ENCODE results near the gene TBCE. TPM values are rescaled to one million over a fixed set of nuclear protein-coding genes. Genes with fewer than 3 reads are reported as not detected.

Gene TBCE
- total RNA-seq, 1 experiment from 2014 or later: 41.0 TPM

GRCh38 chr1:235409042-235409820 is 42.0 kb downstream of the TBCE start:
- Histone ChIP-seq H3K9me3 (ENCODE audit: low read length) (no peaks in the 10 kb centered on the region), H3K27me3 (ENCODE audit: low read length) (no peaks in the 10 kb centered on the region), H3K4me2 (ENCODE audit: low read length) (no peak overlapping the region), H3K9me2 (replicated peaks; ENCODE audit: low read length) (no peaks in the 10 kb centered on the region), H3K36me3 (ENCODE audit: low read depth, low read length) (no peaks in the 10 kb centered on the region), H3K4me1 (ENCODE audit: insufficient read depth, low read length) (no peaks in the 10 kb centered on the region), H2AFZ (ENCODE audit: low read length) (no peak overlapping the region), H3K79me2 (ENCODE audit: low read length) (no peaks in the 10 kb centered on the region), H4K20me1 (ENCODE audit: low read length) (no peaks in the 10 kb centered on the region), H3F3A (ENCODE audit: low read length, unreplicated experiment) (no peaks in the 10 kb centered on the region), H3K4me3 (ENCODE audit: low read length) (no peak overlapping the region), H3K9ac (ENCODE audit: low read length) (no peak overlapping the region), H3K27ac (ENCODE audit: low read length) (no peak overlapping the region)
- TF ChIP-seq, protein P1, sequence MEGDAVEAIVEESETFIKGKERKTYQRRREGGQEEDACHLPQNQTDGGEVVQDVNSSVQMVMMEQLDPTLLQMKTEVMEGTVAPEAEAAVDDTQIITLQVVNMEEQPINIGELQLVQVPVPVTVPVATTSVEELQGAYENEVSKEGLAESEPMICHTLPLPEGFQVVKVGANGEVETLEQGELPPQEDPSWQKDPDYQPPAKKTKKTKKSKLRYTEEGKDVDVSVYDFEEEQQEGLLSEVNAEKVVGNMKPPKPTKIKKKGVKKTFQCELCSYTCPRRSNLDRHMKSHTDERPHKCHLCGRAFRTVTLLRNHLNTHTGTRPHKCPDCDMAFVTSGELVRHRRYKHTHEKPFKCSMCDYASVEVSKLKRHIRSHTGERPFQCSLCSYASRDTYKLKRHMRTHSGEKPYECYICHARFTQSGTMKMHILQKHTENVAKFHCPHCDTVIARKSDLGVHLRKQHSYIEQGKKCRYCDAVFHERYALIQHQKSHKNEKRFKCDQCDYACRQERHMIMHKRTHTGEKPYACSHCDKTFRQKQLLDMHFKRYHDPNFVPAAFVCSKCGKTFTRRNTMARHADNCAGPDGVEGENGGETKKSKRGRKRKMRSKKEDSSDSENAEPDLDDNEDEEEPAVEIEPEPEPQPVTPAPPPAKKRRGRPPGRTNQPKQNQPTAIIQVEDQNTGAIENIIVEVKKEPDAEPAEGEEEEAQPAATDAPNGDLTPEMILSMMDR (conservative IDR thresholded peaks at IDR 0.05; ENCODE audit: low read depth, low read length): no peak
- no peak for TF ChIP-seq EZH2phosphoT487 (IDR thresholded peaks at IDR 0.05; ENCODE audit: borderline replicate concordance, low read length)
- TF ChIP-seq EZH2 (IDR thresholded peaks at IDR 0.05; ENCODE audit: low read length, unreplicated experiment): no peak
- intact Hi-C loops (cut with micrococcal nuclease): no loop called here
- ChIA-PET POLR2A (ENCODE audit: unreplicated experiment) (no interaction called here), CTCF (no interaction called here)
- ATAC-seq (no peak), DNase-seq (no peak)
- BruUV-seq (replicated peaks): no TSS peak

DNA sequence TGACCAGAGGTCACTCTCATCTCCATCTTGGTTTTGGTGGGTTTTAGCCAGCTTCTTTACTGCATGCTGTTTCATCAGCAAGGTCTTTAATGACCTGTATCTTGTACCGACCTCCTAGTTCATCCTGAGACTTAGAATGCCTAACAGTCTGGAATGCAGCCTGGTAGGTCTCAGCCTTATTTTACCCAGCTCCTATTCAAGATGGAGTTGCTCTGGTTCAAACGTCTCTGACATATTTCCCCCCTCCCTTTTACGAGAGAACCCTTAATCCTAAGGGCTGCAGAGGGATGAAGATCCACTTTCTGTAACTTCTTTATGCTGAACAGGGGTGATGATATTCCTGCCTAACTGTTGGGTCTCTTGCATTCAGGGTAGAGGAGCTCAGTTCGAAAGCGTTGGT is 43.2 kb downstream of the TBCE start:
- no peaks in the 10 kb centered on the region for H4K20me1 ChIP-seq (ENCODE audit: low read length)
- no peak for DNase-seq
- no peaks in the 10 kb centered on the region for H3K27me3 ChIP-seq (ENCODE audit: low read length)
- TF ChIP-seq EZH2phosphoT487 (IDR thresholded peaks at IDR 0.05; ENCODE audit: borderline replicate concordance, low read length) (no peak), EZH2 (IDR thresholded peaks at IDR 0.05; ENCODE audit: low read length, unreplicated experiment) (no peak)
- TF ChIP-seq, protein P1 (conservative IDR thresholded peaks at IDR 0.05; ENCODE audit: low read depth, low read length): no peak
- H3F3A ChIP-seq (ENCODE audit: low read length, unreplicated experiment): no peaks in the 10 kb centered on the region
- no peak overlapping the region for H3K27ac ChIP-seq (ENCODE audit: low read length)
- no peaks in the 10 kb centered on the region for H3K4me1 ChIP-seq (ENCODE audit: insufficient read depth, low read length)
- POLR2A ChIA-PET (ENCODE audit: unreplicated experiment): no interaction called here
- ATAC-seq: no peak
- H3K4me2 ChIP-seq (ENCODE audit: low read length): no peak overlapping the region
- H3K4me3 ChIP-seq (ENCODE audit: low read length): no peak overlapping the region
- CTCF ChIA-PET: no interaction called here
- H3K9me3 ChIP-seq (ENCODE audit: low read length): no peaks in the 10 kb centered on the region
- no peaks in the 10 kb centered on the region for H3K79me2 ChIP-seq (ENCODE audit: low read length)
- no TSS peak for BruUV-seq (replicated peaks)
- H2AFZ ChIP-seq (ENCODE audit: low read length): no peak overlapping the region
- intact Hi-C loops (cut with micrococcal nuclease): no loop called here
- no peaks in the 10 kb centered on the region; the same call in 1 of the 2 replicates for H3K36me3 ChIP-seq (ENCODE audit: low read depth, low read length)
- no peaks in the 10 kb centered on the region for H3K9me2 ChIP-seq (replicated peaks; ENCODE audit: low read length)
- no peak overlapping the region for H3K9ac ChIP-seq (ENCODE audit: low read length)

Measured in PC-3 (cell line).